ENCODE results near the gene SLC9C2. TPM values are rescaled to one million over a fixed set of nuclear protein-coding genes. Genes with fewer than 3 reads are reported as not detected.
A peak's percentile ranks its signal among the peaks of the same experiment; 100 is the strongest.

SLC9C2 gene
- total and polyA plus RNA-seq, 8 donors, result 2.6 TPM; not detected in 7

- peak in 1 of 2 donors; percentile 12 for DNase-seq
- Histone ChIP-seq H3K36me3 (peaks cover 35 to 48% (median 43%) of the 10 kb centered on the region in 4 donors), H3K27me3 (no peaks in the 10 kb centered on the region), H3K27ac (peak overlapping the region in 1 of 5 donors; percentile 99), H3K9me3 (no peaks in the 10 kb centered on the region), H3K4me3 (peak overlapping the region in 3 of 4 donors; percentile 77 to 85 (median 78)), H3K4me1 (peaks cover 31 to 64% (median 43%) of the 10 kb centered on the region in 4 donors)
- TF ChIP-seq CTCF (IDR thresholded peaks at IDR 0.05) (no peak), EP300 (IDR thresholded peaks at IDR 0.05) (no peak), POLR2A (IDR thresholded peaks at IDR 0.05) (no peak), POLR2AphosphoS5 (IDR thresholded peaks at IDR 0.05) (no peak)
- 72 to 80% (median 76%) methylated on average over 4 of the region's 4 CpGs for WGBS, 5 donors
- intact Hi-C loops (cut with DNase I; ENCODE audit: low total_unique reads), result no loop called here
These were observed 123.2 kb downstream of the SLC9C2 start for GRCh38 chr1:173479649-173480048.

DNA sequence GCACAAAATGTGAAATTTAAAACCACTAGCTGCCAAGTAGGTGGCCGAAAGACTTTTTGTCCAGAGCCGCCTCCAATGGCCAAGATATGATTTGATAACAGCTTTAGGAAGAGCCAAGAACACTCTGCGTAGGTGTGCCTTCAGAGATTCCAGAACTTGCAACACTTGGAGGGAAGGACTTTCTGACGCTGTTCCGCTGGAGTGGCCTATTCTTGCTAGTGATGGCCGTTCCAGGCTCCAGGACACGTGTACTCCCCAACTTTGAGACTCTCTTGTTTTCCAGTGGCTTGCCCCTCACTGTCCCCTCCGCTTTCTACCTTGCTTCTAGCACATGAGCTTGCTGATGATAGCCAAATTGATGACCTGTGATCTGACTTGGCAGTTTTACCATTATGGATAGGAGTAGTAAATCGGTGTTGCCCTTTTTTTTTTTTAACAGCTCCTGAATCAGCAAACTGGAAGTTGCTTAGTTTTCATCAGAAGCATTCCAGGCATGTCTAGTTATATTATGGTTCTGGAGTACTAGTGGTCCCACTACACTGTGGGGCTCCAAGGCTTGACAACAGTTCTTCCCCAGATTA is 124.7 kb downstream of the SLC9C2 start:
- H3K9me3 ChIP-seq, result no peaks in the 10 kb centered on the region
- peak overlapping the region; percentile 95 to 99 (median 97) for H3K27ac ChIP-seq
- intact Hi-C loops (cut with DNase I; ENCODE audit: low total_unique reads), result no loop called here
- 4 to 13% (median 6%) methylated on average over 9 of the region's 9 CpGs for WGBS, 5 donors
- H3K36me3 ChIP-seq, result peaks cover 22 to 33% (median 29%) of the 10 kb centered on the region in 4 donors
- H3K4me3 ChIP-seq, result peak overlapping the region; percentile 77 to 85 (median 78)
- H3K4me1 ChIP-seq, result peaks cover 40 to 79% (median 57%) of the 10 kb centered on the region in 4 donors
- no peaks in the 10 kb centered on the region for H3K27me3 ChIP-seq
- peak; percentile 58 to 82 for DNase-seq
- no peak for TF ChIP-seq EP300 (IDR thresholded peaks at IDR 0.05)
- peak; percentile 55 to 73 (median 64) for TF ChIP-seq POLR2AphosphoS5 (IDR thresholded peaks at IDR 0.05)

- peak in 1 of 2 donors; percentile 53 for DNase-seq
- Histone ChIP-seq H3K9me3 (no peaks in the 10 kb centered on the region), H3K4me1 (peaks cover 40 to 84% (median 60%) of the 10 kb centered on the region in 4 donors), H3K36me3 (peaks cover 15 to 26% (median 22%) of the 10 kb centered on the region in 4 donors), H3K4me3 (peak within 1 kb of the TSS; percentile 77 to 85 (median 78)), H3K27me3 (no peaks in the 10 kb centered on the region), H3K27ac (peak within 1 kb of the TSS; percentile 95 to 99 (median 97))
- intact Hi-C loops (cut with DNase I; ENCODE audit: low total_unique reads), result no loop called here
- WGBS, 5 donors, result 0 to 1% (median 0%) methylated on average over 24 to 69 of the region's 69 CpGs
- TF ChIP-seq POLR2AphosphoS5 (IDR thresholded peaks at IDR 0.05) (peak; percentile 74 to 91 (median 90)), EP300 (IDR thresholded peaks at IDR 0.05) (no peak), POLR2A (IDR thresholded peaks at IDR 0.05) (no peak), CTCF (IDR thresholded peaks at IDR 0.05) (no peak)
These were observed 125.4 kb downstream of the SLC9C2 start, which contains the start of gene PRDX6 for GRCh38 chr1:173477286-173478093. Gene PRDX6, plus strand, starts transcription at chr1:173477335. Its CDS starts 63 bp downstream, at chr1:173477398.

DNA sequence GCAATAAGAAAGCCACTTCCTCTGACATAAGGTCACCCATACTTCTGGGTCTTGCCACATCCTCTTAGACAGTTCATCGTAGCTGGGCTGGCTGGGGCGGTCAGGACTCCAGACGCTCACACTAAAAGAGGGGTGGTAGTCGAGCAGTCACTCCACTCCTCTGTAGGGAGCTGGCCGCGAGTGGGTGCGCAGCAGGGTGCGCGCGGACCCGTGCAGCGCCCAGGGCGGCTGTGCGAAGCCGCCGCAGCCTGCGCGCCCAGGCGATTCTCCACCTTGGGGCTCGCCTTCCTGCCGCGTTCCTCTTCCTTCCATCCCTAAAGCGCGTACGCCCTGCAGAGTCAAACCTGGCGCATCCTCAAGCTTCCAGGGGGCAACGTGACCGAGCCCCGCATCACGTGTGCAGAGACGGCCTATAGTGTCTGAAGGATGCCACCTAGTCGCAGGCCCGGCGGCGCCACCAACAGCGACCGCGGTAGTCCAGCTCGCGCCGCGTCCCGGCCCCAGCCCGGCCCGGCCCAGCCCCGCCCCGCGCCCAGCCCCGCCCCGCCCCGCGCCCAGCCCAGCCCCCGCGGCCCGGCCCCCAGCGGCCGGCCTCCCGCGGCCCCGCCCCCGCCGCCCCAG is 126.1 kb downstream of the SLC9C2 start:
- intact Hi-C loops (cut with DNase I; ENCODE audit: low total_unique reads), result no loop called here
- peak; percentile 89 to 96 for DNase-seq
- WGBS, 5 donors, result 0 to 1% (median 0%) methylated on average over 11 to 62 of the region's 62 CpGs

More for the DNA sequence above, 126.1 kb downstream of the SLC9C2 start:
- peaks cover 40 to 80% (median 58%) of the 10 kb centered on the region in 4 donors for H3K4me1 ChIP-seq
- H3K27ac ChIP-seq, result peak overlapping the region; percentile 93 to 99 (median 97)
- peak overlapping the region; percentile 77 to 85 (median 78) for H3K4me3 ChIP-seq
- H3K36me3 ChIP-seq, result peaks cover 9 to 19% (median 15%) of the 10 kb centered on the region in 4 donors
- H3K27me3 ChIP-seq, result no peaks in the 10 kb centered on the region
- H3K9me3 ChIP-seq, result no peaks in the 10 kb centered on the region
- TF ChIP-seq POLR2AphosphoS5 (IDR thresholded peaks at IDR 0.05) (peak; percentile 40 to 79 (median 46)), CTCF (IDR thresholded peaks at IDR 0.05) (no peak)
